Fibroblast of lung (primary cell): ENCODE data around the gene DTX1.

Experiments used
- EZH2 ChIP-seq: IDR thresholded peaks from 2 replicates; pipeline ENCODE4 v1.5.1; 2012; ENCODE audit warnings: low read length, control low read depth, mild to moderate bottlenecking; ENCODE audit errors: missing control alignments
- TF ChIP-seq, protein P1 (sequence below), 2 donors: IDR thresholded peaks in 1 of 2; conservative IDR thresholded peaks in 1 of 2; 1 replicate in 1 of 2; 2 replicates in 1 of 2; pipeline ENCODE4 v1.5.1; 2011 to 2012; ENCODE audit warnings: low read length in 2 of 2, control low read depth in 1 of 2, inconsistent platforms in 1 of 2, low read depth in 1 of 2, mild to moderate bottlenecking in 1 of 2

DNA sequence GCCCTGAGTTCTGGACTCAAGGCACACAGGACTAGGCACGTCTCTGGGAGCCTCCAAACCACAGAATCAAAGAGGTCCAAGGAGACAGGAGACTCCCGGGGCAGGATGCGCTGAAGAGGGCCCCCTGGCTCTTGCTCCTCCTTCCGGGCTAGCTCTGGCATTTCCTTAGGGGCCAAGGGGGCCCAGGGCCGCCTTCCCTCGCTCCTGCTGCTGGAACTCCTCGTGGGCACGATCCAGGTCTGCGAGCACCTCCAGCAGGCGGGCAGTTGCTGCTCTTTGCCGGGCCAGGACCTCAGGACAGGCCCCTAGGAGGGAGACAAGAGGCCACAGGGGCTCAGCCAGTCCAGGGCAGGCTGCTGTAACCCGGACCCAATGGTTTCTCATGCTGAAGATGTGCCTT is 43.2 kb downstream of the DTX1 start:
- TF ChIP-seq, protein P1, sequence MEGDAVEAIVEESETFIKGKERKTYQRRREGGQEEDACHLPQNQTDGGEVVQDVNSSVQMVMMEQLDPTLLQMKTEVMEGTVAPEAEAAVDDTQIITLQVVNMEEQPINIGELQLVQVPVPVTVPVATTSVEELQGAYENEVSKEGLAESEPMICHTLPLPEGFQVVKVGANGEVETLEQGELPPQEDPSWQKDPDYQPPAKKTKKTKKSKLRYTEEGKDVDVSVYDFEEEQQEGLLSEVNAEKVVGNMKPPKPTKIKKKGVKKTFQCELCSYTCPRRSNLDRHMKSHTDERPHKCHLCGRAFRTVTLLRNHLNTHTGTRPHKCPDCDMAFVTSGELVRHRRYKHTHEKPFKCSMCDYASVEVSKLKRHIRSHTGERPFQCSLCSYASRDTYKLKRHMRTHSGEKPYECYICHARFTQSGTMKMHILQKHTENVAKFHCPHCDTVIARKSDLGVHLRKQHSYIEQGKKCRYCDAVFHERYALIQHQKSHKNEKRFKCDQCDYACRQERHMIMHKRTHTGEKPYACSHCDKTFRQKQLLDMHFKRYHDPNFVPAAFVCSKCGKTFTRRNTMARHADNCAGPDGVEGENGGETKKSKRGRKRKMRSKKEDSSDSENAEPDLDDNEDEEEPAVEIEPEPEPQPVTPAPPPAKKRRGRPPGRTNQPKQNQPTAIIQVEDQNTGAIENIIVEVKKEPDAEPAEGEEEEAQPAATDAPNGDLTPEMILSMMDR (conservative IDR thresholded peaks at IDR 0.05 in 1 of 2, IDR thresholded peaks at IDR 0.05 in 1 of 2; ENCODE audit: low read depth in 1 of 2, low read length in 2 of 2): no peak
- no peak for TF ChIP-seq EZH2
